ENCODE results near the gene ABHD17A. TPM values are rescaled to one million over a fixed set of nuclear protein-coding genes. Genes with fewer than 3 reads are reported as not detected.

The ABHD17A gene
- total and polyA plus RNA-seq, 7 experiments from 2014 or later, result 92.9 to 175 (median 135) TPM

DNA sequence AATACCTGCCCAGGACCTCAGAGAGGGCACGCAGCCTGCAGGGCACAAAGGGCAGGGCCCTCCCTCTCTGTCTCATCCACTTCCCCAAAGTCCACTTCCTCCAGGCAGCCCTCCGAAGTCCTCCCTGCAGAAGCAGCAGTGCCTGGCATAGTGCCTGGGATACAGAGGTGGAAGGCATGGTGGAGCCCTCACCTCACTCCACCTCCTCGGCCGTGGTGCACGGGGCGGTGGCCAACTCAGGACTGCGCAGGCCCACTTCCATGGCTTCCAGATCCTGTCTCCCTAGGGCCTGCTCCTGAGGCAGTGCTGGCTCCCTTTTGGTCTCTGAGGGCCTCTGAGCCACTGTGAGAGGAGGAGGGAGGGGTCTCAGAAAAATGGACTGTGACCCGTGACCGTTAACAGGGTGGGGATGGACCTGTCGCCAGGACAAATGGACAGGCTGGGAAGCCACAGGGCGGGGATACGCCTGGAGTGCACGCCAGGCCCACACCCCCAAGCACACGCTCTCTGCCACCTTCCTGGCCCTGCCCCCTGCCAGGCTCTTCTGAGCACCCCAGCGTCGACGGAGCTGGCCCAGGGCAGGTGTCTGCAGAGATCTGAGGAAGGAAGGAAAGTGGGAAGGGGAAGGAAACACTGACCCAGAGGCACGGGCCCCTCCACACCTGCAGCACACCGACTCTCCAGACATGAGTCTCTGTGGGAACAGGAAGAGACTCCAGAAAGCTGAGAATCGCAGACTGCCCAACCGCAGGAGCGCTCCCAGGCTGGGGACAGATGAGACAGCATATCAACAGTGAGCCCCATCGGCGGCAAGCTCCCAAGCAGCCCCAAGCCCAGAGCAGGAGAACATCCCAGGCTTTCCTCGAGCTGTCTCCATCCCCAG, 45.4 kb downstream of the ABHD17A start:
- Histone ChIP-seq H3K4me3 (ENCODE audit: low read length) (no peak overlapping the region), H3K4me1 (ENCODE audit: control insufficient read depth in 2 of 2, insufficient read depth in 2 of 2, low read length in 2 of 2) (peaks cover 0 to 19% of the 10 kb centered on the region in 2 donors), H3K9me3 (ENCODE audit: control insufficient read depth in 2 of 3, low read length in 3 of 3) (no peaks in the 10 kb centered on the region), H3K27me3 (ENCODE audit: control insufficient read depth in 2 of 2, insufficient read depth in 2 of 2, low read length in 2 of 2) (no peaks in the 10 kb centered on the region), H3K36me3 (ENCODE audit: control insufficient read depth in 2 of 3, insufficient read depth in 3 of 3, low read length in 3 of 3) (peaks cover 0 to 29% (median 0%) of the 10 kb centered on the region in 3 experiments), H3K27ac (ENCODE audit: low read depth, low read length) (no peak overlapping the region)
- intact Hi-C loops (cut with micrococcal nuclease), result no loop called here
- no peak for DNase-seq
- Mint-ChIP-seq H3K9me3 (no peaks in the 10 kb centered on the region), H3K27ac (peak overlapping the region in 2 of 9 donors; percentile 33 to 65), H3K4me3 (peak overlapping the region in 3 of 10 donors; percentile 18 to 23 (median 21)), H3K4me1 (peaks cover 19 to 68% (median 44%) of the 10 kb centered on the region in 7 donors), H3K27me3 (no peaks in the 10 kb centered on the region), H3K36me3 (no peaks in the 10 kb centered on the region)
- ATAC-seq, result no peak
- CTCF ChIA-PET, result no interaction called here
- POLR2A ChIA-PET, result interaction anchor here (1.6 kb wide), 1 partner anchor 10 kb away, joined by 4 read pairs; no protein-coding TSS in a partner anchor

- H3K36me3 ChIP-seq (ENCODE audit: control insufficient read depth in 2 of 3, insufficient read depth in 3 of 3, low read length in 3 of 3), result peaks cover 0 to 29% (median 0%) of the 10 kb centered on the region in 3 experiments
- Mint-ChIP-seq H3K9me3 (no peaks in the 10 kb centered on the region), H3K4me3 (peak overlapping the region in 1 of 10 donors; percentile 23), H3K4me1 (peaks cover 18 to 50% (median 35%) of the 10 kb centered on the region in 7 donors), H3K27me3 (no peaks in the 10 kb centered on the region), H3K27ac (no peak overlapping the region), H3K36me3 (no peaks in the 10 kb centered on the region)
- POLR2A ChIA-PET, result no interaction called here
- no peaks in the 10 kb centered on the region for H3K27me3 ChIP-seq (ENCODE audit: control insufficient read depth in 2 of 2, insufficient read depth in 2 of 2, low read length in 2 of 2)
- peak in 5 of 9 donors; percentile 31 to 75 (median 51) for DNase-seq
- CTCF ChIA-PET, result interaction anchor here (0.6 to 2.5 kb wide), 5 partner anchors 9 to 508 kb away, joined by 3 to 21 read pairs (median 4); no protein-coding TSS in a partner anchor
- H3K4me1 ChIP-seq (ENCODE audit: control insufficient read depth in 2 of 2, insufficient read depth in 2 of 2, low read length in 2 of 2), result peaks cover 0 to under 1% of the 10 kb centered on the region in 2 donors
- ATAC-seq, result peak; percentile 84
- intact Hi-C loops (cut with micrococcal nuclease), result loop anchor here (1.0 kb wide), 1 partner anchor 11 kb away; the partner anchor contains the start of gene REXO1 (in 2 of the 2)
- no peak overlapping the region for H3K27ac ChIP-seq (ENCODE audit: low read depth, low read length)
- H3K9me3 ChIP-seq (ENCODE audit: control insufficient read depth in 2 of 3, low read length in 3 of 3), result no peaks in the 10 kb centered on the region
- H3K4me3 ChIP-seq (ENCODE audit: low read length), result no peak overlapping the region
These were observed 47.6 kb downstream of the ABHD17A start for GRCh38 chr19:1837625-1838105.

- intact Hi-C loops (cut with micrococcal nuclease), result loop anchor here (1.0 kb wide), 1 partner anchor 11 kb away; the partner anchor contains the start of gene REXO1 (in 2 of the 2)
- peaks cover 0 to 31% (median 0%) of the 10 kb centered on the region in 3 experiments for H3K36me3 ChIP-seq (ENCODE audit: control insufficient read depth in 2 of 3, insufficient read depth in 3 of 3, low read length in 3 of 3)
- H3K4me3 Mint-ChIP-seq, result no peak overlapping the region
- no peak overlapping the region for H3K27ac ChIP-seq (ENCODE audit: low read depth, low read length)
- H3K4me1 ChIP-seq (ENCODE audit: control insufficient read depth in 2 of 2, insufficient read depth in 2 of 2, low read length in 2 of 2), result no peaks in the 10 kb centered on the region
- POLR2A ChIA-PET, result no interaction called here
- H3K4me1 Mint-ChIP-seq, result peaks cover 17 to 46% (median 30%) of the 10 kb centered on the region in 7 donors
- no peaks in the 10 kb centered on the region for H3K9me3 Mint-ChIP-seq
- H3K27me3 ChIP-seq (ENCODE audit: control insufficient read depth in 2 of 2, insufficient read depth in 2 of 2, low read length in 2 of 2), result no peaks in the 10 kb centered on the region
- H3K27ac Mint-ChIP-seq, result no peak overlapping the region
- no peaks in the 10 kb centered on the region for H3K27me3 Mint-ChIP-seq
- CTCF ChIA-PET, result interaction anchor here (0.7 to 2.5 kb wide), 4 partner anchors 8 to 260 kb away, joined by 3 to 21 read pairs (median 5); no protein-coding TSS in a partner anchor
- ATAC-seq, result peak; percentile 4
- no peaks in the 10 kb centered on the region for H3K9me3 ChIP-seq (ENCODE audit: control insufficient read depth in 2 of 3, low read length in 3 of 3)
- no peak overlapping the region for H3K4me3 ChIP-seq (ENCODE audit: low read length)
- H3K36me3 Mint-ChIP-seq, result no peaks in the 10 kb centered on the region
- DNase-seq, result no peak
These were observed 48.1 kb downstream of the ABHD17A start for GRCh38 chr19:1837222-1837565.

GRCh38 chr19:1836458-1837221, 48.7 kb downstream of the ABHD17A start:
- no peaks in the 10 kb centered on the region for H3K36me3 Mint-ChIP-seq
- intact Hi-C loops (cut with micrococcal nuclease), result loop anchor here (1.0 kb wide), 1 partner anchor 12 kb away; the partner anchor contains the start of gene REXO1 (in 2 of the 2)
- no peaks in the 10 kb centered on the region for H3K4me1 ChIP-seq (ENCODE audit: control insufficient read depth in 2 of 2, insufficient read depth in 2 of 2, low read length in 2 of 2)
- POLR2A ChIA-PET, result interaction anchor here (0.7 kb wide), 1 partner anchor 76 kb away, joined by 3 read pairs; no protein-coding TSS in a partner anchor
- H3K4me3 ChIP-seq (ENCODE audit: low read length), result no peak overlapping the region
- ATAC-seq, result no peak
- H3K27ac ChIP-seq (ENCODE audit: low read depth, low read length), result no peak overlapping the region
- no peaks in the 10 kb centered on the region for H3K9me3 Mint-ChIP-seq
- no peak for DNase-seq
- no peaks in the 10 kb centered on the region for H3K9me3 ChIP-seq (ENCODE audit: control insufficient read depth in 2 of 3, low read length in 3 of 3)
- no peak overlapping the region for H3K4me3 Mint-ChIP-seq
- peaks cover 13 to 41% (median 26%) of the 10 kb centered on the region in 7 donors for H3K4me1 Mint-ChIP-seq
- H3K27me3 Mint-ChIP-seq, result no peaks in the 10 kb centered on the region
- CTCF ChIA-PET, result interaction anchor here (0.7 to 2.5 kb wide), 4 partner anchors 8 to 260 kb away, joined by 3 to 21 read pairs (median 5); no protein-coding TSS in a partner anchor
- H3K27me3 ChIP-seq (ENCODE audit: control insufficient read depth in 2 of 2, insufficient read depth in 2 of 2, low read length in 2 of 2), result no peaks in the 10 kb centered on the region
- H3K36me3 ChIP-seq (ENCODE audit: control insufficient read depth in 2 of 3, insufficient read depth in 3 of 3, low read length in 3 of 3), result peaks cover 0 to 34% (median 0%) of the 10 kb centered on the region in 3 experiments
- no peak overlapping the region for H3K27ac Mint-ChIP-seq

DNA sequence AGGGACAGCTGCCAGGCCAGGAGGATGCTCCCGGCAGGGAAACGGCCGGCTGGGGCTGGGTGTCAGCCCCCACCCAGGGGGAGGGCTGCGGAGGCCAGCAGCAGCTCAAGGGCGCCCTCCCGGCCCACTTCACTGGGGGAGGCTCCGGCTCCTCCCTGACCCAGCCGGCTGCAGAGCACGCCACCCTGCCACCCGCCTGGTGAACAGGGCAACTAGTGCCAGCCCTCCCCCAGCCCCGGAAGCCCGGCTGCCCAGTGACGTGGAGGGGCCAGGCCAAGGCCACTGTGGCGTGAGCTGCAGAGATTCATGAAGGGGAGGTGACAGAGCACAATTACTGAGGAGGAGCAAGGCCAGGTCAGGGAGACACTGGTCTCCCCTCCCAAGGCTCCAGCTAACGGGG, 51.8 kb downstream of the ABHD17A start:
- no peaks in the 10 kb centered on the region for H3K9me3 Mint-ChIP-seq
- Histone ChIP-seq H3K27me3 (ENCODE audit: control insufficient read depth in 2 of 2, insufficient read depth in 2 of 2, low read length in 2 of 2) (no peaks in the 10 kb centered on the region), H3K27ac (ENCODE audit: low read depth, low read length) (no peak overlapping the region), H3K4me3 (ENCODE audit: low read length) (no peak overlapping the region), H3K9me3 (ENCODE audit: control insufficient read depth in 2 of 3, low read length in 3 of 3) (no peaks in the 10 kb centered on the region), H3K36me3 (ENCODE audit: control insufficient read depth in 2 of 3, insufficient read depth in 3 of 3, low read length in 3 of 3) (peaks cover 0 to 45% (median 3%) of the 10 kb centered on the region in 3 experiments), H3K4me1 (ENCODE audit: control insufficient read depth in 2 of 2, insufficient read depth in 2 of 2, low read length in 2 of 2) (no peaks in the 10 kb centered on the region)
- ChIA-PET CTCF (no interaction called here), POLR2A (interaction anchor here (0.7 kb wide), 1 partner anchor 630 kb away, joined by 3 read pairs; no protein-coding TSS in a partner anchor)
- ATAC-seq (no peak), DNase-seq (no peak)
- H3K27ac Mint-ChIP-seq, result no peak overlapping the region
- intact Hi-C loops (cut with micrococcal nuclease), result no loop called here
- H3K4me3 Mint-ChIP-seq, result no peak overlapping the region
- peaks cover 0 to 4% (median 0%) of the 10 kb centered on the region in 5 donors for H3K36me3 Mint-ChIP-seq
- peaks cover 0 to 21% (median 10%) of the 10 kb centered on the region in 7 donors for H3K4me1 Mint-ChIP-seq
- H3K27me3 Mint-ChIP-seq, result no peaks in the 10 kb centered on the region

DNA sequence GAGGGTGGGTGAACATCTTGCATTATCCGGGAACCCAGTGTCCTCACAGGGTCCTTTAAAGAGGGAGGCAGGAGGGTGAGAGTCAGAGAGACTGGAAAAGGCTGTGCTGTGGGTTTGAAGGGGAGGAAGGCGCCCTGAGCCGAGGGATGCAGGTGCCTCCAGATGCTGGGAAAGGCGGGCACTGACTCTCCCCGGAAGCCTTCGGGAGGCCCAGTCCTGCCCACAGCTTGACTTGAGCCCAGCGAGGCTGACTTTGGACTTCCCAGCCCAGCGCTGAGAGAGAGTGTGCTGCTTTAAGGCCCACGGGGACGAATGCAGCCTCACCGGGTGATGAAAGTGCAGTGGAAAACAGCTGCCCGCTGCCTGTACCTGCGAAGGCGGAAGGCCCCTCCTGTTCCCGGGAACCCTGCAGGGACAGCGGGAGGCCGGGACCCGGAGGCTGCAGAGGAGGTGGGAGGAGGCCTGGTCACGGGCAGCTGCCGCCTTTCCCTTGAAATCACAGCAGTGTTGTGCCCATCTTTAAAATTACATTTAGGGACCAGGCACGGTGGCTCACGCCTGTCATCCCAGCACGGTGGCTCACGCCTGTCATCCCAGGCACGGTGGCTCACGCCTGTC, 53.1 kb downstream of the ABHD17A start:
- no peaks in the 10 kb centered on the region for H3K9me3 ChIP-seq (ENCODE audit: control insufficient read depth in 2 of 3, low read length in 3 of 3)
- H3K4me1 Mint-ChIP-seq, result peaks cover 0 to 19% (median 7%) of the 10 kb centered on the region in 7 donors
- no peaks in the 10 kb centered on the region for H3K9me3 Mint-ChIP-seq
- H3K27ac Mint-ChIP-seq, result no peak overlapping the region
- H3K4me3 Mint-ChIP-seq, result no peak overlapping the region
- no peak overlapping the region for H3K27ac ChIP-seq (ENCODE audit: low read depth, low read length)
- ATAC-seq (no peak), DNase-seq (no peak)
- intact Hi-C loops (cut with micrococcal nuclease), result no loop called here
- peaks cover 0 to 59% (median 3%) of the 10 kb centered on the region in 3 experiments for H3K36me3 ChIP-seq (ENCODE audit: control insufficient read depth in 2 of 3, insufficient read depth in 3 of 3, low read length in 3 of 3)
- H3K27me3 Mint-ChIP-seq, result no peaks in the 10 kb centered on the region
- no peak overlapping the region for H3K4me3 ChIP-seq (ENCODE audit: low read length)
- POLR2A ChIA-PET, result no interaction called here
- H3K36me3 Mint-ChIP-seq, result peaks cover 0 to 4% (median 0%) of the 10 kb centered on the region in 5 donors
- CTCF ChIA-PET, result interaction anchor here (0.6 kb wide), 1 partner anchor 10 kb away, joined by 5 read pairs; no protein-coding TSS in a partner anchor
- no peaks in the 10 kb centered on the region for H3K27me3 ChIP-seq (ENCODE audit: control insufficient read depth in 2 of 2, insufficient read depth in 2 of 2, low read length in 2 of 2)
- H3K4me1 ChIP-seq (ENCODE audit: control insufficient read depth in 2 of 2, insufficient read depth in 2 of 2, low read length in 2 of 2), result no peaks in the 10 kb centered on the region
